ENCODE data around the gene PAWR.

DNA sequence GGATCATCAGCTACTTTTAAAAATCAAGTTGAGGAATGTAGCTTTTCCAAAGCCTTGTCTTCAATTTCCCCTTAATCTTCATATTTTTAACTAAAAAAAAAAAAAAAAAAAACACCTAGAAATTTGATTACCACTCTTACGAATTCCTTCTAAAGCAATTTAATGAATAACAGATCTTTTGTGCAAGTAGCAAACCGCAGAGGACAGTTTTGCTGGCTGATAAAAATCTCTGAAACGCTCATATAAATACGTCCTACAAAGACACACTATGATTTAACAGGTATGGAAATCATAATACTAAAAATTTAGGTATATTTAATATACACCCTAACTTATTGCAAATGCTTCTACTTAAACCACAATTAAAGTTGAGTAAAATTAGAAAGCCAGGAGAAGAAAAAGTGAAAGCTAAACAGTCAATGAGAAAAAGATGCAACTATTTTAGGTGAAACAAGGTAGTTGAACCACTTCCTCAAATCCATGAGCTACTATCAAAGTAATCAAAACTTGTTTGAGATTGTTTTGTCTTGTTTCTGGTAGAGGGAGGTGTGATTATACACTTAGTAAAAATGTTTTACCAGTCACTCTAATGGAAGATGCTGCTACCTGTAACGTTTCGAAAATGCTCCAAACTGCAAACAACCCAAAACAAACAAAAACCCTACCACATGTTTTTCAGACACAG is 2.2 kb downstream of the PAWR start:
- TF ChIP-seq EZH2phosphoT487 (IDR thresholded peaks at IDR 0.05; ENCODE audit: unreplicated experiment) (no peak), POLR2AphosphoS5 (IDR thresholded peaks at IDR 0.05; ENCODE audit: low read depth) (no peak), EZH2 (IDR thresholded peaks at IDR 0.05; ENCODE audit: low read depth, unreplicated experiment) (no peak)
- TF ChIP-seq, protein P1, sequence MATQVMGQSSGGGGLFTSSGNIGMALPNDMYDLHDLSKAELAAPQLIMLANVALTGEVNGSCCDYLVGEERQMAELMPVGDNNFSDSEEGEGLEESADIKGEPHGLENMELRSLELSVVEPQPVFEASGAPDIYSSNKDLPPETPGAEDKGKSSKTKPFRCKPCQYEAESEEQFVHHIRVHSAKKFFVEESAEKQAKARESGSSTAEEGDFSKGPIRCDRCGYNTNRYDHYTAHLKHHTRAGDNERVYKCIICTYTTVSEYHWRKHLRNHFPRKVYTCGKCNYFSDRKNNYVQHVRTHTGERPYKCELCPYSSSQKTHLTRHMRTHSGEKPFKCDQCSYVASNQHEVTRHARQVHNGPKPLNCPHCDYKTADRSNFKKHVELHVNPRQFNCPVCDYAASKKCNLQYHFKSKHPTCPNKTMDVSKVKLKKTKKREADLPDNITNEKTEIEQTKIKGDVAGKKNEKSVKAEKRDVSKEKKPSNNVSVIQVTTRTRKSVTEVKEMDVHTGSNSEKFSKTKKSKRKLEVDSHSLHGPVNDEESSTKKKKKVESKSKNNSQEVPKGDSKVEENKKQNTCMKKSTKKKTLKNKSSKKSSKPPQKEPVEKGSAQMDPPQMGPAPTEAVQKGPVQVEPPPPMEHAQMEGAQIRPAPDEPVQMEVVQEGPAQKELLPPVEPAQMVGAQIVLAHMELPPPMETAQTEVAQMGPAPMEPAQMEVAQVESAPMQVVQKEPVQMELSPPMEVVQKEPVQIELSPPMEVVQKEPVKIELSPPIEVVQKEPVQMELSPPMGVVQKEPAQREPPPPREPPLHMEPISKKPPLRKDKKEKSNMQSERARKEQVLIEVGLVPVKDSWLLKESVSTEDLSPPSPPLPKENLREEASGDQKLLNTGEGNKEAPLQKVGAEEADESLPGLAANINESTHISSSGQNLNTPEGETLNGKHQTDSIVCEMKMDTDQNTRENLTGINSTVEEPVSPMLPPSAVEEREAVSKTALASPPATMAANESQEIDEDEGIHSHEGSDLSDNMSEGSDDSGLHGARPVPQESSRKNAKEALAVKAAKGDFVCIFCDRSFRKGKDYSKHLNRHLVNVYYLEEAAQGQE (IDR thresholded peaks at IDR 0.05; ENCODE audit: unreplicated experiment), result no peak
- TF ChIP-seq, protein P2, sequence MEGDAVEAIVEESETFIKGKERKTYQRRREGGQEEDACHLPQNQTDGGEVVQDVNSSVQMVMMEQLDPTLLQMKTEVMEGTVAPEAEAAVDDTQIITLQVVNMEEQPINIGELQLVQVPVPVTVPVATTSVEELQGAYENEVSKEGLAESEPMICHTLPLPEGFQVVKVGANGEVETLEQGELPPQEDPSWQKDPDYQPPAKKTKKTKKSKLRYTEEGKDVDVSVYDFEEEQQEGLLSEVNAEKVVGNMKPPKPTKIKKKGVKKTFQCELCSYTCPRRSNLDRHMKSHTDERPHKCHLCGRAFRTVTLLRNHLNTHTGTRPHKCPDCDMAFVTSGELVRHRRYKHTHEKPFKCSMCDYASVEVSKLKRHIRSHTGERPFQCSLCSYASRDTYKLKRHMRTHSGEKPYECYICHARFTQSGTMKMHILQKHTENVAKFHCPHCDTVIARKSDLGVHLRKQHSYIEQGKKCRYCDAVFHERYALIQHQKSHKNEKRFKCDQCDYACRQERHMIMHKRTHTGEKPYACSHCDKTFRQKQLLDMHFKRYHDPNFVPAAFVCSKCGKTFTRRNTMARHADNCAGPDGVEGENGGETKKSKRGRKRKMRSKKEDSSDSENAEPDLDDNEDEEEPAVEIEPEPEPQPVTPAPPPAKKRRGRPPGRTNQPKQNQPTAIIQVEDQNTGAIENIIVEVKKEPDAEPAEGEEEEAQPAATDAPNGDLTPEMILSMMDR (conservative IDR thresholded peaks at IDR 0.05; ENCODE audit: low read depth in 2 of 2), result no peak
